MCF 10A (cell line): ENCODE measurements around the gene ULK2. TPM values are rescaled to one million over a fixed set of nuclear protein-coding genes. Genes with fewer than 3 reads are reported as not detected.

Source experiments
- BruUV-seq: library from RNA; stranded (reverse); fragments of 400-500 nt; replicated peaks from 2 replicates; lab custom pipeline; 2021; lab: Mats Ljungman, UMichigan
- CTCF ChIA-PET: fragments of 300-600 bp; sonication (Branson Sonifier 250); formaldehyde crosslinking; extraction: SDS; loops from one replicate; lab custom pipeline; 2021; ENCODE audit warnings: antibody characterized with exemption, inconsistent platforms; lab: Yijun Ruan, JAX
- POLR2A ChIA-PET: fragments of 300-600, 350-650 bp; sonication (Branson Sonifier 250); formaldehyde crosslinking; extraction: SDS; loops from one replicate; lab custom pipeline; 2020; ENCODE audit warnings: antibody characterized with exemption, inconsistent platforms; lab: Yijun Ruan, JAX
- DNase-seq: peaks from one replicate; pipeline ENCODE4 v3.0.0-alpha.2; 2018; ENCODE audit not compliant: unreplicated experiment
- H3K27ac Mint-ChIP-seq: one replicate; pipeline ENCODE4 v1.8.0; 2022; ENCODE audit warnings: mild to moderate bottlenecking, low read depth, mixed read lengths; ENCODE audit not compliant: unreplicated experiment
- H3K27me3 Mint-ChIP-seq: one replicate; pipeline ENCODE4 v1.8.0; 2022; ENCODE audit warnings: mixed read lengths; ENCODE audit not compliant: insufficient read depth, unreplicated experiment
- H3K36me3 Mint-ChIP-seq: one replicate; pipeline ENCODE4 v1.8.0; 2022; ENCODE audit warnings: mild to moderate bottlenecking, moderate library complexity, mixed read lengths; ENCODE audit not compliant: insufficient read depth, unreplicated experiment
- H3K4me1 Mint-ChIP-seq: one replicate; pipeline ENCODE4 v1.8.0; 2022; ENCODE audit warnings: mixed read lengths; ENCODE audit not compliant: insufficient read depth, unreplicated experiment
- H3K4me3 Mint-ChIP-seq: one replicate; pipeline ENCODE4 v1.8.0; 2022; ENCODE audit warnings: mild to moderate bottlenecking, moderate library complexity, mixed read lengths; ENCODE audit not compliant: unreplicated experiment
- H3K9me3 Mint-ChIP-seq: one replicate; pipeline ENCODE4 v1.8.0; 2022; ENCODE audit warnings: mixed read lengths; ENCODE audit not compliant: unreplicated experiment
- intact Hi-C: fragments of 100-400 bp; cut with micrococcal nuclease; formaldehyde crosslinking; loops from 2 replicates; pipeline ENCODE4 v1.14.1; 2022
- total RNA-seq: library from RNA; stranded (reverse); gene quantifications from 2 replicates; pipeline ENCODE4 v1.2.3, GENCODE V29; 2022
- TF ChIP-seq, protein P1 (sequence below): fragments of 200-600 bp; IDR thresholded peaks from one replicate; pipeline ENCODE4 v1.8.0; 2022; ENCODE audit warnings: antibody characterized with exemption, mild to moderate bottlenecking; ENCODE audit not compliant: unreplicated experiment

The ULK2 gene
- total RNA-seq, 1 experiment from 2014 or later, result 7.9 TPM

DNA sequence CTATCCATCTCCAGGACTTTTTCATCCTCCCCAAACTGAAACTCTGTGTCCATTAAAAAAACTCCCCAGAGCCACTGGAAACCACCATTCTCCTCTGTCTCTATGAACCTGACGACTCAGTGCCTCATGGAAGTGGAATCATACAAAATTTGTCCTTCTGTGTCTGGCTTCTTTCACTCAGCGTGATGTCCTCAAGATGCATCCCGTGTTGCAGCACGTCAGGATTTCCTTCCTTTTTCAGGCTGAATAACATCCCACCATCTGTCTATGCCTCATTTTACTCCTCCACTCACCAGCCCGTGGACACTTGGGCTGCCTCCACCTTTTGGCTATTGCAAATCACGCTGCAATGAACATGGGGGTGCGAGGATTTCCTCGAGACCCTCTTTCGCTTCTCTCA is 107.0 kb downstream of the ULK2 start:
- no peak for DNase-seq
- no peaks in the 10 kb centered on the region for H3K36me3 Mint-ChIP-seq
- intact Hi-C loops, result no loop called here

DNA sequence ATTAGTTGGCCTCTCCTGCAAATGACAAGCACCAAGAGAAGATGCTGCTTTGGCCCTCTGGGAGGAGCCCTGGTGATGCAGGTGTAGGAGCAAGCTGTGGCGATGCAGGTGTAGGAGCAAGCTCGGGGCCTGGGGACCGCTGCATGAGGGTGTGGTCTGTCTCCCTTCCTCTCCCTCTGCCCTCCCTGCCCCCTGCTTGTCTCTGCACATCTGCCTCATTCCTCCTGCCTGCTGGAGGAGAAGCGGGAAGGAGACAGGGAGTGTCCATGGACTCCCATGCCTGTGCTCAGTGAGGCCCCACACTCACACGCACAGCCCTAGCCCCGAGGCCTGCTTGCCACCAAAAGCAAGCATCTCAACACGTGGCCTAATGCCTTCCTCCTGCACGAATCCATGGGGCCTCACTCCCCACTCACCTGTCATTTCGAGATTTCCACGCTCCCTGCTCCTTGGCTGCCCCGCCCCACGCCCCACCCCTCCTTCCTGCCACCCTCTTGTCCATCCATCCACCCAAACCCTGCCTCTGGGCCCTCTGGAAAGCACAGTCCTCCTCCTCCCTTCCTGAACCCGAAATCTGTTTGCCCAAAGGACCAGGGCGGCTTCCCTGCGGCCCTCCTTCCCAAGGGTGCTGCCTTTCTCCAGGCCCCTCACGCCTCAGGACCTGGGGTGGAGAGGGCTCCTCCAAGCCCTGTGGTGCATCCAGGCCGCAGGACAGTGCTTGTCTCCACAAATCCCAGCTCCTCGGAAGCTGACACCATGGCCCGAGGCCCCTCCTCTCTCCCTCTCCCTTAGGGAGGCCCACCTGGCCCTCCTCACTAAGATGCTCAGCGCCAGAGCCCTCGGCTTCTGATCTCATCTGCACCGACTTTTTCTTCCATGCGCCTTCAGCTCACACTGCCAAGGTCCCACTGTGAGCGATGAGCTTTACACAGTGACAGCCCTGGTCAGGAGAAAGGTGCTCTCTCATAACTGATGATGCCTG is 107.9 kb downstream of the ULK2 start:
- POLR2A ChIA-PET, result interaction anchor here (0.9 to 1.0 kb wide), 2 partner anchors 32 to 111 kb away, joined by 3 read pairs; partner anchors contain the start of gene ALDH3A2
- no peak for DNase-seq
- Mint-ChIP-seq H3K9me3 (no peaks in the 10 kb centered on the region), H3K4me3 (no peak overlapping the region), H3K4me1 (peaks cover 6% of the 10 kb centered on the region), H3K36me3 (no peaks in the 10 kb centered on the region), H3K27me3 (no peaks in the 10 kb centered on the region), H3K27ac (peak overlapping the region; percentile 29)
- TF ChIP-seq, protein P1, sequence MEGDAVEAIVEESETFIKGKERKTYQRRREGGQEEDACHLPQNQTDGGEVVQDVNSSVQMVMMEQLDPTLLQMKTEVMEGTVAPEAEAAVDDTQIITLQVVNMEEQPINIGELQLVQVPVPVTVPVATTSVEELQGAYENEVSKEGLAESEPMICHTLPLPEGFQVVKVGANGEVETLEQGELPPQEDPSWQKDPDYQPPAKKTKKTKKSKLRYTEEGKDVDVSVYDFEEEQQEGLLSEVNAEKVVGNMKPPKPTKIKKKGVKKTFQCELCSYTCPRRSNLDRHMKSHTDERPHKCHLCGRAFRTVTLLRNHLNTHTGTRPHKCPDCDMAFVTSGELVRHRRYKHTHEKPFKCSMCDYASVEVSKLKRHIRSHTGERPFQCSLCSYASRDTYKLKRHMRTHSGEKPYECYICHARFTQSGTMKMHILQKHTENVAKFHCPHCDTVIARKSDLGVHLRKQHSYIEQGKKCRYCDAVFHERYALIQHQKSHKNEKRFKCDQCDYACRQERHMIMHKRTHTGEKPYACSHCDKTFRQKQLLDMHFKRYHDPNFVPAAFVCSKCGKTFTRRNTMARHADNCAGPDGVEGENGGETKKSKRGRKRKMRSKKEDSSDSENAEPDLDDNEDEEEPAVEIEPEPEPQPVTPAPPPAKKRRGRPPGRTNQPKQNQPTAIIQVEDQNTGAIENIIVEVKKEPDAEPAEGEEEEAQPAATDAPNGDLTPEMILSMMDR, result no peak
- CTCF ChIA-PET, result interaction anchor here (0.6 to 7.9 kb wide), 5 partner anchors 32 to 397 kb away, joined by 3 to 120 read pairs (median 3); partner anchors contain the start of gene B9D1
- intact Hi-C loops, result no loop called here
- no TSS peak for BruUV-seq

More for the DNA sequence above, 107.0 kb downstream of the ULK2 start:
- peak overlapping the region; percentile 29 for H3K27ac Mint-ChIP-seq
- no TSS peak for BruUV-seq
- TF ChIP-seq, protein P1, result no peak
- H3K4me1 Mint-ChIP-seq, result peaks cover 6% of the 10 kb centered on the region
- POLR2A ChIA-PET, result interaction anchor here (0.9 to 1.0 kb wide), 2 partner anchors 33 to 112 kb away, joined by 3 read pairs; partner anchors contain the start of gene ALDH3A2
- no peaks in the 10 kb centered on the region for H3K9me3 Mint-ChIP-seq
- no peaks in the 10 kb centered on the region for H3K27me3 Mint-ChIP-seq
- H3K4me3 Mint-ChIP-seq, result no peak overlapping the region
- CTCF ChIA-PET, result interaction anchor here (0.6 to 7.9 kb wide), 5 partner anchors 33 to 398 kb away, joined by 3 to 120 read pairs (median 3); partner anchors contain the start of gene B9D1

DNA sequence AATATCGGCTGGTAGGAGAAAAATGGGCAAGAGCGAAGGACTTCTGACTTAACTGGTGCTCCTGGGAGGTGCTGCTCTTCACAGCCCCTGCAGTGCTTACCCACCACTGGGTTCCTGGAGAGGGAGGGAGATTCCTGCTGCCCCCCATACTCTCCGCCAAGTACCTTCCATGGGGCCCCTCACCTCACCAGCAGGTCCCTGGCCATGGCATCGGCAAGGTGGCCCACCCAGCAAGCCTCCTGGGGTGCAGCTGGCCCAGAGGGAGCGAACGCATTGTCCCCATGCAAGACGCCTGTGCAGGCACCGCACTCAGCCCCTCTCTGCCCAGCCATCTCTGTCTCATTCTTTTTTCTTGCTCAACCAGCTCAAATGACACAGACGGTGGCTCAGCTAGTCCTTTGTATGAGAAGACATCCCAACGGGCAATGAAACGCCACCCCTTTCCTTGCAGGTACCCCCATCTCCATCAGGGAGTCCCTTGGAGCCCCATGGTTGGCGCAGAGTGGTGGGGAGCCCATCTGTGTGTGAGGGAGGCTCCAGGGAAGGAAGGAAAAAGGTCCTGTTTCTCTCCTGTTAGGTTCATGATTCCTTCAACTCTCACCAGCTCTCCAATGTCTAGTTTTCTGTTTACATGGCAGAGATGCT is 110.1 kb downstream of the ULK2 start:
- no peak for DNase-seq
- H3K36me3 Mint-ChIP-seq, result no peaks in the 10 kb centered on the region
- peaks cover 19% of the 10 kb centered on the region for H3K4me1 Mint-ChIP-seq
- H3K27ac Mint-ChIP-seq, result no peak overlapping the region
- no TSS peak for BruUV-seq
- ChIA-PET POLR2A (interaction anchor here (0.6 to 13.0 kb wide), 3 partner anchors 38 to 380 kb away, joined by 3 to 311 read pairs (median 4); partner anchors contain the start of genes MAPK7 and SLC47A2), CTCF (interaction anchor here (1.5 to 6.1 kb wide), 3 partner anchors 10 to 244 kb away, joined by 6 to 41 read pairs (median 12); partner anchors contain the start of gene ALDH3A2)
- TF ChIP-seq, protein P1, result no peak
- H3K9me3 Mint-ChIP-seq, result no peaks in the 10 kb centered on the region
- H3K4me3 Mint-ChIP-seq, result no peak overlapping the region
- no peaks in the 10 kb centered on the region for H3K27me3 Mint-ChIP-seq
- intact Hi-C loops, result no loop called here
